ENCODE measurements around the gene MBD3L5.

The MBD3L5 gene

GRCh38 chr19:7069042-7069903, 38.9 kb downstream of the MBD3L5 start, which contains the start of gene ZNF557:
TSS of gene ZNF557 (plus strand) at chr19:7069703. CDS start at chr19:7075075, 5,372 bp downstream.
- no peaks in the 10 kb centered on the region for H3K27me3 ChIP-seq (replicated peaks; ENCODE audit: control insufficient read depth, insufficient read depth, low read length)
- H3K36me3 ChIP-seq (ENCODE audit: control insufficient read depth, insufficient read depth, low read length, severe bottlenecking), result peaks cover 30% of the 10 kb centered on the region
- H3K4me3 ChIP-seq (ENCODE audit: low read length), result peak within 1 kb of the TSS; percentile 94
- H3K4me1 ChIP-seq (ENCODE audit: control insufficient read depth, insufficient read depth, low read length), result peaks cover 7% of the 10 kb centered on the region
- peak; percentile 99 for DNase-seq (ENCODE audit: low read depth)
- peaks cover 3% of the 10 kb centered on the region for H3K9me3 ChIP-seq (ENCODE audit: control insufficient read depth, low read length)
- H3K9ac ChIP-seq (ENCODE audit: low read length), result peak within 1 kb of the TSS; percentile 93

- peaks cover 7% of the 10 kb centered on the region for H3K4me1 ChIP-seq (ENCODE audit: control insufficient read depth, insufficient read depth, low read length)
- H3K27me3 ChIP-seq (replicated peaks; ENCODE audit: control insufficient read depth, insufficient read depth, low read length), result no peaks in the 10 kb centered on the region
- H3K9me3 ChIP-seq (ENCODE audit: control insufficient read depth, low read length), result peaks cover 3% of the 10 kb centered on the region
- H3K9ac ChIP-seq (ENCODE audit: low read length), result peak overlapping the region; percentile 93
- H3K36me3 ChIP-seq (ENCODE audit: control insufficient read depth, insufficient read depth, low read length, severe bottlenecking), result peaks cover 34% of the 10 kb centered on the region
- H3K4me3 ChIP-seq (ENCODE audit: low read length), result peak overlapping the region; percentile 94
- DNase-seq (ENCODE audit: low read depth), result peak; percentile 27
Observed at GRCh38 chr19:7069904-7070226, 39.5 kb downstream of the MBD3L5 start.

- no peak for DNase-seq (ENCODE audit: low read depth)
Observed at GRCh38 chr19:7072541-7072940, 42.2 kb downstream of the MBD3L5 start.

DNA sequence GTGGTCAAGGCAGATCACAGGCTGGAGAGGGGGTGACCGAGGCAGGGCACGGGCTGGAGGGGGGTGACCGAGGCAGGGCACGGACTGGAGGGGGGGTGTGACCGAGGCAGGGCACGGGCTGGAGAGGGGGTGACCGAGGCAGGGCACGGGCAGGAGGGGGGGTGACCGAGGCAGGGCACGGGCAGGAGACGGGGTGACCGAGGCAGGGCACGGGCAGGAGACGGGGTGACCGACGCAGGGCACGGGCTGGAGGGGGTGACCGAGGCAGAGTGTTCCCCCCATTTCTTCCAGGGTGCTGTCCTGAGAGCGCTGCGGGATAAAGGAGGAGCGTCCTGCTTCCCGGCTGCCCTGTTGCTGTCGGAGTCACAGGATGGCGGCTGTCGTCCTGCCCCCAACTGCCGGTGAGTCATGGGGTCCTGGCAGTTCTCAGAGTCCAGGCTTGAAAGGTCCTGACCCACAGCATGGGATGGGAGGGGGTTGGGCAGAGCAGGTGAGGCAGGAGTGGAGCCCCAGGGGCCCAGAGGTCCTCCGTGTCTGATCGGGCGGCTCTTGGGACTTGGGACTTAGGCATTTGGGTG, 44.4 kb downstream of the MBD3L5 start:
- peaks cover 84% of the 10 kb centered on the region for H3K36me3 ChIP-seq (ENCODE audit: control insufficient read depth, insufficient read depth, low read length, severe bottlenecking)
- H3K9me3 ChIP-seq (ENCODE audit: control insufficient read depth, low read length), result peaks cover 45% of the 10 kb centered on the region
- no peak overlapping the region for H3K4me3 ChIP-seq (ENCODE audit: low read length)
- DNase-seq (ENCODE audit: low read depth), result no peak
- H3K27me3 ChIP-seq (replicated peaks; ENCODE audit: control insufficient read depth, insufficient read depth, low read length), result no peaks in the 10 kb centered on the region
- no peak overlapping the region for H3K9ac ChIP-seq (ENCODE audit: low read length)
- peaks cover 7% of the 10 kb centered on the region for H3K4me1 ChIP-seq (ENCODE audit: control insufficient read depth, insufficient read depth, low read length)

More at GRCh38 chr19:7072541-7072940, 42.2 kb downstream of the MBD3L5 start:
- H3K4me3 ChIP-seq (ENCODE audit: low read length), result no peak overlapping the region
- no peaks in the 10 kb centered on the region for H3K27me3 ChIP-seq (replicated peaks; ENCODE audit: control insufficient read depth, insufficient read depth, low read length)
- no peak overlapping the region for H3K9ac ChIP-seq (ENCODE audit: low read length)
- peaks cover 22% of the 10 kb centered on the region for H3K9me3 ChIP-seq (ENCODE audit: control insufficient read depth, low read length)
- H3K4me1 ChIP-seq (ENCODE audit: control insufficient read depth, insufficient read depth, low read length), result peaks cover 7% of the 10 kb centered on the region
- H3K36me3 ChIP-seq (ENCODE audit: control insufficient read depth, insufficient read depth, low read length, severe bottlenecking), result peaks cover 61% of the 10 kb centered on the region

DNA sequence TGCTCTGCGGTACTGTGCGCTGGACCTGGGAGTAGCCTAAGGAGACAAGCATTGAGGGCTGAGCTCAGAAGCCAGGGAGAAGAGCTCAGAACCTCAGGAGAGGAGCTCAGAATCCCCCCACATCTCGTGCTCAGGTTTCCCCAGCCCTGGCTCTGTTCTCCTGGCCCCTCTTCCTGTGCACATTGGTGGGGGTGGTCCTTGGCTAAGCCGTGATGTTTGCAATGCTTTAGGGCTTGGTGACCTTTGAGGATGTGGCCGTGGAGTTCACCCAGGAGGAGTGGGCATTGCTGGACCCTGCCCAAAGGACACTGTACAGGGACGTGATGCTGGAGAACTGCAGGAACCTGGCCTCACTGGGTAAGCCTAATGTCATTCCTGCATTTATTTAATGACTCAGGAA, 45.8 kb downstream of the MBD3L5 start:
- Histone ChIP-seq H3K4me3 (ENCODE audit: low read length) (no peak overlapping the region), H3K27me3 (replicated peaks; ENCODE audit: control insufficient read depth, insufficient read depth, low read length) (no peaks in the 10 kb centered on the region), H3K9ac (ENCODE audit: low read length) (no peak overlapping the region), H3K36me3 (ENCODE audit: control insufficient read depth, insufficient read depth, low read length, severe bottlenecking) (peaks cover 93% of the 10 kb centered on the region), H3K4me1 (ENCODE audit: control insufficient read depth, insufficient read depth, low read length) (no peaks in the 10 kb centered on the region), H3K9me3 (ENCODE audit: control insufficient read depth, low read length) (peaks cover 58% of the 10 kb centered on the region)
- no peak for DNase-seq (ENCODE audit: low read depth)

- no peaks in the 10 kb centered on the region for H3K4me1 ChIP-seq (ENCODE audit: control insufficient read depth, insufficient read depth, low read length)
- H3K9ac ChIP-seq (ENCODE audit: low read length), result no peak overlapping the region
- DNase-seq (ENCODE audit: low read depth), result no peak
- peaks cover 97% of the 10 kb centered on the region for H3K36me3 ChIP-seq (ENCODE audit: control insufficient read depth, insufficient read depth, low read length, severe bottlenecking)
- no peaks in the 10 kb centered on the region for H3K27me3 ChIP-seq (replicated peaks; ENCODE audit: control insufficient read depth, insufficient read depth, low read length)
- peaks cover 74% of the 10 kb centered on the region for H3K9me3 ChIP-seq (ENCODE audit: control insufficient read depth, low read length)
- H3K4me3 ChIP-seq (ENCODE audit: low read length), result peak overlapping the region; percentile 56
Observed at GRCh38 chr19:7078008-7078407, 47.6 kb downstream of the MBD3L5 start.

All from adipocyte (in vitro differentiated cells).